SK-N-SH treated with all-trans-retinoic acid at 6 μM for 48 hours (cell line): ENCODE results near the gene EPB41.

Experiments used
- ATAC-seq: fragments of 200-7000 bp; cut with Tn5 transposase; 3 replicates; pipeline ENCODE4 v1.9.1; 2020; ENCODE audit warnings: mild to moderate bottlenecking, moderate library complexity
- ARNTL ChIP-seq: fragments of 450-650 bp; formaldehyde crosslinking; IDR thresholded peaks from 2 replicates; pipeline ENCODE4 v1.5.0; 2020; ENCODE audit warnings: low read depth, mild to moderate bottlenecking, moderate library complexity, borderline replicate concordance
- BACH2 ChIP-seq: fragments of 250-450 bp; sonication (Bioruptor Pico); IDR thresholded peaks from 2 replicates; pipeline ENCODE4 v1.9.0; 2021; ENCODE audit warnings: mild to moderate bottlenecking, borderline replicate concordance
- CSDC2 ChIP-seq: fragments of 250-450 bp; sonication (Bioruptor Pico); IDR thresholded peaks from 2 replicates; pipeline ENCODE4 v1.5.0; 2020; ENCODE audit warnings: mild to moderate bottlenecking, moderate library complexity
- ESRRG ChIP-seq: fragments of 250-450 bp; sonication (Bioruptor Pico); IDR thresholded peaks from 2 replicates; pipeline ENCODE4 v1.6.1; 2021; ENCODE audit warnings: mild to moderate bottlenecking
- GLIS3 ChIP-seq: fragments of 250-450 bp; sonication (Bioruptor Pico); IDR thresholded peaks from 2 replicates; pipeline ENCODE4 v1.5.0; 2020; ENCODE audit warnings: mild to moderate bottlenecking, moderate library complexity
- ISL1 ChIP-seq: fragments of 250-450 bp; sonication (Bioruptor Pico); IDR thresholded peaks from 2 replicates; pipeline ENCODE4 v2.1.2; 2022; ENCODE audit warnings: mild to moderate bottlenecking, moderate library complexity
- OSR1 ChIP-seq: fragments of 250-450 bp; sonication (Bioruptor Pico); IDR thresholded peaks from 2 replicates; pipeline ENCODE4 v1.8.0; 2022; ENCODE audit warnings: moderate library complexity, mild to moderate bottlenecking, inconsistent platforms
- PPARA ChIP-seq: fragments of 250-450 bp; sonication (Bioruptor Pico); IDR thresholded peaks from 2 replicates; pipeline ENCODE4 v1.5.0; 2020; ENCODE audit warnings: mild to moderate bottlenecking, borderline replicate concordance
- RARB ChIP-seq: fragments of 250-450 bp; sonication (Bioruptor Pico); IDR thresholded peaks from 2 replicates; pipeline ENCODE4 v1.8.0; 2021; ENCODE audit warnings: mild to moderate bottlenecking, moderate library complexity
- SNAI2 ChIP-seq: fragments of 250-450 bp; sonication (Bioruptor Pico); IDR thresholded peaks from 2 replicates; pipeline ENCODE4 v1.5.0; 2020; ENCODE audit warnings: mild to moderate bottlenecking, moderate library complexity
- TOX ChIP-seq: fragments of 250-450 bp; sonication (Bioruptor Pico); IDR thresholded peaks from 2 replicates; pipeline ENCODE4 v1.8.0; 2021; ENCODE audit warnings: mild to moderate bottlenecking, moderate library complexity, borderline replicate concordance
- ZFP3 ChIP-seq: fragments of 250-450 bp; sonication (Bioruptor Pico); IDR thresholded peaks from 2 replicates; pipeline ENCODE4 v1.5.0; 2020; ENCODE audit warnings: mild to moderate bottlenecking, moderate library complexity
- ZFP30 ChIP-seq: fragments of 450-650 bp; formaldehyde crosslinking; IDR thresholded peaks from 2 replicates; pipeline ENCODE4 v1.5.0; 2022; ENCODE audit warnings: mild to moderate bottlenecking, moderate library complexity
- ZNF565 ChIP-seq: fragments of 450-650 bp; formaldehyde crosslinking; conservative IDR thresholded peaks from 2 replicates; pipeline ENCODE4 v1.5.0; 2020; ENCODE audit warnings: low read depth, mild to moderate bottlenecking, moderate library complexity
- ZNF70 ChIP-seq: fragments of 450-650 bp; formaldehyde crosslinking; IDR thresholded peaks from 2 replicates; pipeline ENCODE4 v1.5.0; 2020; ENCODE audit warnings: mild to moderate bottlenecking, moderate library complexity
- ZNF8 ChIP-seq: fragments of 450-650 bp; formaldehyde crosslinking; IDR thresholded peaks from 2 replicates; pipeline ENCODE4 v1.5.0; 2020; ENCODE audit warnings: mild to moderate bottlenecking, moderate library complexity
- TF ChIP-seq, protein P1 (sequence below): fragments of 250-450 bp; sonication (Bioruptor Pico); IDR thresholded peaks from 2 replicates; pipeline ENCODE4 v1.8.0; 2020; ENCODE audit warnings: mild to moderate bottlenecking, moderate library complexity, borderline replicate concordance
- TF ChIP-seq, protein P2 (sequence below): fragments of 250-450 bp; sonication (Bioruptor Pico); IDR thresholded peaks from 2 replicates; pipeline ENCODE4 v1.8.0; 2021; ENCODE audit warnings: low read depth, mild to moderate bottlenecking, moderate library complexity, borderline replicate concordance
- TF ChIP-seq, protein P3 (sequence below): fragments of 250-450 bp; sonication (Bioruptor Pico); IDR thresholded peaks from 2 replicates; pipeline ENCODE4 v1.5.1; 2020; ENCODE audit warnings: low read depth, mild to moderate bottlenecking, moderate library complexity
- TF ChIP-seq, protein P4 (sequence below): fragments of 250-450 bp; sonication (Bioruptor Pico); IDR thresholded peaks from 2 replicates; pipeline ENCODE4 v1.5.1; 2021; ENCODE audit warnings: mild to moderate bottlenecking, moderate library complexity
- TF ChIP-seq, protein P5 (sequence below): fragments of 250-450 bp; sonication (Bioruptor Pico); IDR thresholded peaks from 2 replicates; pipeline ENCODE4 v1.5.0; 2020; ENCODE audit warnings: mild to moderate bottlenecking, moderate library complexity

EPB41 gene

DNA sequence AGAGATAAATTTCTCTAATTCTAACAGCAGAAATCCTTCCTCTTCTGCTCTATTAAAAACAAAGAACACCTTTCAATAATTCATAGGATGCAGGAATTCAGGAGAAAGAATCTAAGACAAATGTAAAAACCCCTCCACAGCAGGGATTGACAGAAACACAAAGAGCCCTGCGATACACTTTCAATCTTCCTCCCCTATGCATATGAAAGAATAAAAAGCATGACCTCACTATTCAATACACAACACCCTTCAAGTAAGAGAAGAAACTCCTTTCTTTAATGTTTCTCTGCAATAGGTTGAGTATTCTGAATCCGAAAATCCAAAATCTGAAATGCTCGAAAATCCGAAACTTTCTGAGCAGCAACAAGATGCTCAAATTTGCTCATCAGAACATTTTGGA lies 250.2 kb downstream of the EPB41 start:
- TF ChIP-seq ZNF565 (no peak), ESRRG (no peak), TOX (CRISPR knock-in tag) (no peak), ZFP30 (no peak), ARNTL (no peak), SNAI2 (CRISPR knock-in tag) (no peak), ZFP3 (no peak), RARB (CRISPR knock-in tag) (no peak), ISL1 (CRISPR knock-in tag) (no peak)
- TF ChIP-seq, all 23 proteins: peak for 0
- ATAC-seq: no peak

DNA sequence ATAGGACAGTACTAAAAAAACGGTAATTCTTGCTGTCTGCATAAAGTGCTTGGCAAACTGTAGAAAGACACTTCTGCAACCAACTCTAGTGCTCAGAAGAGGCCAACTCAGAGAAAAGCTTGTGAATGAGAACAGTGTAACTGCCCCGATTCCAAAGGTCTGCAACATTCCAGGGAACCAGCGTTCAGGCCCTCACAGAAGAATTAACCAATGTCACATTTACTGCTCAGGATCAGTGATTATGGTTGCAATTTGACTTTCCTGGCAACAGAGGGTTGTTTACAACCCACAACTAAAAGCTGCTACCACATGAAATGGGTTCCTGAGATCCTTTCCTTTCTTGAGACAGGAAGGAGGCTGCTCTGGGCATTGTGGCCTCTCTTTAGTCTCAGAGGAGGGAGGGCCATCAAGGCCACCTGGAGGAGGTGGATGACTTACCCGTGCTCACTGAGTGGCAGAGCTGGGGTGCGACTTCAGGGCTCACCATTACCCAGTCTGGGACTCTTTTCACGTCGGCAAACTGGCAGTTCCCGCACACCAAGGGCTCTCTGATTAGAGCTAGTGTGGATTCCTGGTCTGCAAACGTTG lies 252.0 kb downstream of the EPB41 start:
- ATAC-seq: no peak

DNA sequence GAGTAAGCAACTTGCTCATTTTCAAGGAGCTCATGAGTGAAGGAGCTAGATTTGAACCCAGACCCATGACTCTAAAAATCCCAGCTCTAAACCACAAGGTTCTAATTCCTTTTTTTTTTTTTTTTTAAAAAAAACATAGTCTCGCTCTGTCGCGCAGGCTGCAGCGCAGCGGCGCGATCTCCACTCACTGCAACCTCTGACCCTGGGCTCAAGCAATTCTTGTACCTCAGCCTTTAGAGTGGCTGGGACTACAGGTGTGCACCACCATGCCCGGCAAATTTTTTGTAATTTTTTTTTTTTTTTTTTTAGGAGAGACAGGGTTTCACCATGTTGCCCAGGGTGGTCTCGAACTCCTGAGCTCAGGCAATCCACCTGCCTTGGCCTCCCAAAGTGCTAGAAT lies 253.5 kb downstream of the EPB41 start:
- no peak for ATAC-seq

More for the DNA sequence above, 252.0 kb downstream of the EPB41 start:
- TF ChIP-seq CSDC2 (CRISPR knock-in tag): no peak
- TF ChIP-seq ZNF70: no peak
- no peak for TF ChIP-seq OSR1 (CRISPR knock-in tag)
- TF ChIP-seq TOX (CRISPR knock-in tag): no peak
- no peak for TF ChIP-seq ZNF8 (CRISPR knock-in tag)
- TF ChIP-seq ZNF565: no peak
- no peak for TF ChIP-seq GLIS3 (CRISPR knock-in tag)
- TF ChIP-seq, protein P1, sequence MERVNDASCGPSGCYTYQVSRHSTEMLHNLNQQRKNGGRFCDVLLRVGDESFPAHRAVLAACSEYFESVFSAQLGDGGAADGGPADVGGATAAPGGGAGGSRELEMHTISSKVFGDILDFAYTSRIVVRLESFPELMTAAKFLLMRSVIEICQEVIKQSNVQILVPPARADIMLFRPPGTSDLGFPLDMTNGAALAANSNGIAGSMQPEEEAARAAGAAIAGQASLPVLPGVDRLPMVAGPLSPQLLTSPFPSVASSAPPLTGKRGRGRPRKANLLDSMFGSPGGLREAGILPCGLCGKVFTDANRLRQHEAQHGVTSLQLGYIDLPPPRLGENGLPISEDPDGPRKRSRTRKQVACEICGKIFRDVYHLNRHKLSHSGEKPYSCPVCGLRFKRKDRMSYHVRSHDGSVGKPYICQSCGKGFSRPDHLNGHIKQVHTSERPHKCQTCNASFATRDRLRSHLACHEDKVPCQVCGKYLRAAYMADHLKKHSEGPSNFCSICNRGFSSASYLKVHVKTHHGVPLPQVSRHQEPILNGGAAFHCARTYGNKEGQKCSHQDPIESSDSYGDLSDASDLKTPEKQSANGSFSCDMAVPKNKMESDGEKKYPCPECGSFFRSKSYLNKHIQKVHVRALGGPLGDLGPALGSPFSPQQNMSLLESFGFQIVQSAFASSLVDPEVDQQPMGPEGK (CRISPR knock-in tag): no peak
- no peak for TF ChIP-seq ISL1 (CRISPR knock-in tag)
- no peak for TF ChIP-seq ARNTL
- no peak for TF ChIP-seq BACH2
- TF ChIP-seq RARB (CRISPR knock-in tag): no peak
- TF ChIP-seq PPARA (CRISPR knock-in tag): no peak

More for the DNA sequence above, 253.5 kb downstream of the EPB41 start:
- no peak for TF ChIP-seq TOX (CRISPR knock-in tag)
- TF ChIP-seq ZFP30: no peak
- TF ChIP-seq, protein P2, sequence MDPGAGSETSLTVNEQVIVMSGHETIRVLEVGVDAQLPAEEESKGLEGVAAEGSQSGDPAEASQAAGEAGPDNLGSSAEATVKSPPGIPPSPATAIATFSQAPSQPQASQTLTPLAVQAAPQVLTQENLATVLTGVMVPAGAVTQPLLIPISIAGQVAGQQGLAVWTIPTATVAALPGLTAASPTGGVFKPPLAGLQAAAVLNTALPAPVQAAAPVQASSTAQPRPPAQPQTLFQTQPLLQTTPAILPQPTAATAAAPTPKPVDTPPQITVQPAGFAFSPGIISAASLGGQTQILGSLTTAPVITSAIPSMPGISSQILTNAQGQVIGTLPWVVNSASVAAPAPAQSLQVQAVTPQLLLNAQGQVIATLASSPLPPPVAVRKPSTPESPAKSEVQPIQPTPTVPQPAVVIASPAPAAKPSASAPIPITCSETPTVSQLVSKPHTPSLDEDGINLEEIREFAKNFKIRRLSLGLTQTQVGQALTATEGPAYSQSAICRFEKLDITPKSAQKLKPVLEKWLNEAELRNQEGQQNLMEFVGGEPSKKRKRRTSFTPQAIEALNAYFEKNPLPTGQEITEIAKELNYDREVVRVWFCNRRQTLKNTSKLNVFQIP: no peak
- TF ChIP-seq, protein P3, sequence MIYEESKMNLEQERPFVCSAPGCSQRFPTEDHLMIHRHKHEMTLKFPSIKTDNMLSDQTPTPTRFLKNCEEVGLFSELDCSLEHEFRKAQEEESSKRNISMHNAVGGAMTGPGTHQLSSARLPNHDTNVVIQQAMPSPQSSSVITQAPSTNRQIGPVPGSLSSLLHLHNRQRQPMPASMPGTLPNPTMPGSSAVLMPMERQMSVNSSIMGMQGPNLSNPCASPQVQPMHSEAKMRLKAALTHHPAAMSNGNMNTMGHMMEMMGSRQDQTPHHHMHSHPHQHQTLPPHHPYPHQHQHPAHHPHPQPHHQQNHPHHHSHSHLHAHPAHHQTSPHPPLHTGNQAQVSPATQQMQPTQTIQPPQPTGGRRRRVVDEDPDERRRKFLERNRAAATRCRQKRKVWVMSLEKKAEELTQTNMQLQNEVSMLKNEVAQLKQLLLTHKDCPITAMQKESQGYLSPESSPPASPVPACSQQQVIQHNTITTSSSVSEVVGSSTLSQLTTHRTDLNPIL: no peak
- no peak for TF ChIP-seq GLIS3 (CRISPR knock-in tag)
- TF ChIP-seq, protein P4, sequence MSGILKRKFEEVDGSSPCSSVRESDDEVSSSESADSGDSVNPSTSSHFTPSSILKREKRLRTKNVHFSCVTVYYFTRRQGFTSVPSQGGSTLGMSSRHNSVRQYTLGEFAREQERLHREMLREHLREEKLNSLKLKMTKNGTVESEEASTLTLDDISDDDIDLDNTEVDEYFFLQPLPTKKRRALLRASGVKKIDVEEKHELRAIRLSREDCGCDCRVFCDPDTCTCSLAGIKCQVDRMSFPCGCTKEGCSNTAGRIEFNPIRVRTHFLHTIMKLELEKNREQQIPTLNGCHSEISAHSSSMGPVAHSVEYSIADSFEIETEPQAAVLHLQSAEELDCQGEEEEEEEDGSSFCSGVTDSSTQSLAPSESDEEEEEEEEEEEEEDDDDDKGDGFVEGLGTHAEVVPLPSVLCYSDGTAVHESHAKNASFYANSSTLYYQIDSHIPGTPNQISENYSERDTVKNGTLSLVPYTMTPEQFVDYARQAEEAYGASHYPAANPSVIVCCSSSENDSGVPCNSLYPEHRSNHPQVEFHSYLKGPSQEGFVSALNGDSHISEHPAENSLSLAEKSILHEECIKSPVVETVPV (CRISPR knock-in tag): no peak
- TF ChIP-seq RARB (CRISPR knock-in tag): no peak
- TF ChIP-seq ZNF70: no peak
- TF ChIP-seq, protein P5, sequence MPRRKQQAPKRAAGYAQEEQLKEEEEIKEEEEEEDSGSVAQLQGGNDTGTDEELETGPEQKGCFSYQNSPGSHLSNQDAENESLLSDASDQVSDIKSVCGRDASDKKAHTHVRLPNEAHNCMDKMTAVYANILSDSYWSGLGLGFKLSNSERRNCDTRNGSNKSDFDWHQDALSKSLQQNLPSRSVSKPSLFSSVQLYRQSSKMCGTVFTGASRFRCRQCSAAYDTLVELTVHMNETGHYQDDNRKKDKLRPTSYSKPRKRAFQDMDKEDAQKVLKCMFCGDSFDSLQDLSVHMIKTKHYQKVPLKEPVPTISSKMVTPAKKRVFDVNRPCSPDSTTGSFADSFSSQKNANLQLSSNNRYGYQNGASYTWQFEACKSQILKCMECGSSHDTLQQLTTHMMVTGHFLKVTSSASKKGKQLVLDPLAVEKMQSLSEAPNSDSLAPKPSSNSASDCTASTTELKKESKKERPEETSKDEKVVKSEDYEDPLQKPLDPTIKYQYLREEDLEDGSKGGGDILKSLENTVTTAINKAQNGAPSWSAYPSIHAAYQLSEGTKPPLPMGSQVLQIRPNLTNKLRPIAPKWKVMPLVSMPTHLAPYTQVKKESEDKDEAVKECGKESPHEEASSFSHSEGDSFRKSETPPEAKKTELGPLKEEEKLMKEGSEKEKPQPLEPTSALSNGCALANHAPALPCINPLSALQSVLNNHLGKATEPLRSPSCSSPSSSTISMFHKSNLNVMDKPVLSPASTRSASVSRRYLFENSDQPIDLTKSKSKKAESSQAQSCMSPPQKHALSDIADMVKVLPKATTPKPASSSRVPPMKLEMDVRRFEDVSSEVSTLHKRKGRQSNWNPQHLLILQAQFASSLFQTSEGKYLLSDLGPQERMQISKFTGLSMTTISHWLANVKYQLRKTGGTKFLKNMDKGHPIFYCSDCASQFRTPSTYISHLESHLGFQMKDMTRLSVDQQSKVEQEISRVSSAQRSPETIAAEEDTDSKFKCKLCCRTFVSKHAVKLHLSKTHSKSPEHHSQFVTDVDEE: no peak
- no peak for TF ChIP-seq PPARA (CRISPR knock-in tag)
